Transverse colon (tissue), 4 donors: Measurements from ENCODE around the gene LSM14A. TPM values are rescaled to one million over a fixed set of nuclear protein-coding genes. Genes with fewer than 3 reads are reported as not detected.

Experiments
- DNase-seq: peaks from one replicate; pipeline ENCODE4 v3.0.0-alpha.2; 2019
- H3K27ac ChIP-seq, 4 donors: fragments of 200-600 bp; sonication (generic); 2 replicates each; pipeline ENCODE4 v1.5.1; 2016 to 2018; ENCODE audit warnings: inconsistent platforms in 4 of 4
- H3K27me3 ChIP-seq: fragments of 200-600 bp; sonication (generic); 2 replicates; pipeline ENCODE4 v1.5.1; 2017; ENCODE audit warnings: inconsistent platforms
- H3K36me3 ChIP-seq, 4 donors: fragments of 200-600 bp; sonication (generic); 2 replicates each; pipeline ENCODE4 v1.5.1; 2017 to 2019; ENCODE audit warnings: inconsistent platforms in 4 of 4
- H3K4me1 ChIP-seq, 4 donors: fragments of 200-600 bp; sonication (generic); 2 replicates each; pipeline ENCODE4 v1.5.1; 2017 to 2020; ENCODE audit warnings: inconsistent platforms in 4 of 4
- H3K4me3 ChIP-seq, 4 donors: fragments of 200-600 bp; sonication (generic); 1 replicate in 1 of 4; 2 replicates in 3 of 4; pipeline versions ENCODE4 v1.5.1 to v1.6.1; 2017 to 2019; ENCODE audit warnings: inconsistent platforms in 4 of 4
- H3K9me3 ChIP-seq, 2 donors: fragments of 200-600 bp; sonication (generic); 2 replicates each; pipeline ENCODE4 v1.5.1; 2017 to 2019; ENCODE audit warnings: inconsistent platforms in 2 of 2
- CTCF ChIP-seq, 5 experiments: fragments of 200-600 bp in 3 of 5; fragments of 450-650 bp in 2 of 5; sonication (generic) in 3 of 5; IDR thresholded peaks; 1 replicate in 2 of 5; 2 replicates in 3 of 5; pipeline ENCODE4 v1.5.1; 2016 to 2017; ENCODE audit warnings: antibody characterized with exemption in 5 of 5, inconsistent platforms in 3 of 5, mild to moderate bottlenecking in 2 of 5, moderate library complexity in 1 of 5
- EP300 ChIP-seq: sonication (generic); formaldehyde crosslinking; IDR thresholded peaks from one replicate; pipeline ENCODE4 v1.6.1; 2017; ENCODE audit warnings: antibody characterized with exemption, low read depth
- POLR2A ChIP-seq: fragments of 450-650 bp; IDR thresholded peaks from one replicate; pipeline ENCODE4 v1.6.1; 2016; ENCODE audit warnings: antibody characterized with exemption, mild to moderate bottlenecking, moderate library complexity
- POLR2AphosphoS5 ChIP-seq, 3 donors: sonication (generic); formaldehyde crosslinking; IDR thresholded peaks; one replicate each; pipeline ENCODE4 v1.6.1; 2016; ENCODE audit warnings: antibody characterized with exemption in 3 of 3
- WGBS, 2 donors: methylation state at CpG; one replicate each; pipeline ENCODE4 v1.1.5; 2018; ENCODE audit warnings: low coverage in 1 of 2; 5-methylcytosine and 5-hydroxymethylcytosine counted together
- in situ Hi-C, 4 donors: fragments of 200-750 bp; cut with MboI; loops; one replicate each; pipeline versions ENCODE4 v1.15.0 to v1.15.1; 2017; ENCODE audit warnings: low sequenced_read_pairs in 3 of 4, low pct_ligation_motif_present in 1 of 4, low pct_unique_long_range_greater_than_20kb in 1 of 4
- intact Hi-C: fragments of 100-400 bp; cut with DNase I; formaldehyde crosslinking; loops from one replicate; pipeline ENCODE4 v1.15.1; 2023; ENCODE audit warnings: low total_unique reads
- total RNA-seq, 4 donors: library from RNA; depleted of rRNA; stranded (reverse); fragments of >200 nt; gene quantifications; one replicate each; pipeline ENCODE4 v1.1.0, GENCODE V29; 2016

LSM14A gene
- total RNA-seq, 4 donors from 2014 or later, result 88.4 to 211 (median 119) TPM

DNA sequence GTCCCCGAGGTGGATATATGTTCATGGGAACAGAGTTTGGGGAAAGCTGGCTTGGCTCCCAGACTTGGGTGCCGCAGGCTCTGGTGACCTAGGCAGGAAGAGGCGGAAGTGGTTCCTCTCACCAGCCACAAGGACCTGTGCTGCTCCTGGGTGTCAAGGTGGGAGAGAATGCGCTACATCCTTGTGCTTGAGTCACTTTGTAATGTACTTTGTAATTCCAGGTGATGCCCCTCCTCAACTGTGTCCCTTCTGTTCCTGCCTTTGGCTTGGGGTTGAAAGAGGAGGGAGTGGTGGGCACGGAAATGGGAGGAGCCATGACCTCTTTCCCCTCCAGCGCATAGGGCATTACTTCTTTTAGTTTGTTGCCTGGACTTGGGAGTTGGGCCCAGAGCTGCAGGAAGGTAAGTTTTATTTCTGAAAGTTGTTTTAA is 92.9 kb downstream of the LSM14A start:
- H3K9me3 ChIP-seq, result no peaks in the 10 kb centered on the region
- no peak for TF ChIP-seq POLR2A
- no peak for TF ChIP-seq CTCF (IDR thresholded peaks at IDR 0.05)
- TF ChIP-seq POLR2AphosphoS5 (IDR thresholded peaks at IDR 0.05), result no peak
- TF ChIP-seq EP300, result no peak
- 80 to 83% methylated on average over 1 to 6 of the region's 6 CpGs for WGBS, 2 donors
- intact Hi-C loops, result no loop called here
- no peak for DNase-seq
- H3K27ac ChIP-seq, result no peak overlapping the region
- no peaks in the 10 kb centered on the region for H3K27me3 ChIP-seq
- no peaks in the 10 kb centered on the region for H3K36me3 ChIP-seq
- in situ Hi-C loops, result no loop called here
- H3K4me3 ChIP-seq, result no peak overlapping the region
- peaks cover 14 to 26% (median 18%) of the 10 kb centered on the region in 4 donors for H3K4me1 ChIP-seq

DNA sequence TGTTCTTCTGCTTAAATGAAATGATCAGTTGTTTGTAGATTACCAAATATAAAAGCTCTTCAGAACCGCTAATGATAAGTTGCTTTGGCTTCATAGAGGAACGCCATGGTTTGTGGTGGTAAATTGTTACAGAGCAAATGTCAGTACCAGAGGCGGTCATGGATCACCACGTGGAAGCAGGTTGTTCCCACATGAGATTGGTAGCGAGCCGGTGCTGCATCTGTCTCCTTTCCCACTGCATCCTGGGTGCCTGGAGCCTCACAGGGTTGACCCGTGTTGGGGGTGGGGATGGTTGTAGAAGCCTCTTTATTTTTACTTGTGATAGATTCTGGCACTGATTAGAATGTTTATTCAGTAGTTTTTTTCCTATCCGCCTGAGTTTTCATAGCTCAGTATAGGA is 96.8 kb downstream of the LSM14A start:
- TF ChIP-seq POLR2A (no peak), POLR2AphosphoS5 (IDR thresholded peaks at IDR 0.05) (no peak), EP300 (no peak), CTCF (IDR thresholded peaks at IDR 0.05) (no peak)
- Histone ChIP-seq H3K4me3 (no peak overlapping the region), H3K4me1 (peaks cover 12 to 29% (median 17%) of the 10 kb centered on the region in 4 donors), H3K27ac (peak overlapping the region; percentile 60 to 74 (median 68)), H3K9me3 (no peaks in the 10 kb centered on the region), H3K27me3 (no peaks in the 10 kb centered on the region), H3K36me3 (no peaks in the 10 kb centered on the region)
- WGBS, 2 donors, result 61 to 72% methylated on average over 7 to 8 of the region's 8 CpGs
- in situ Hi-C loops (no loop called here), intact Hi-C loops (no loop called here)
- no peak for DNase-seq

DNA sequence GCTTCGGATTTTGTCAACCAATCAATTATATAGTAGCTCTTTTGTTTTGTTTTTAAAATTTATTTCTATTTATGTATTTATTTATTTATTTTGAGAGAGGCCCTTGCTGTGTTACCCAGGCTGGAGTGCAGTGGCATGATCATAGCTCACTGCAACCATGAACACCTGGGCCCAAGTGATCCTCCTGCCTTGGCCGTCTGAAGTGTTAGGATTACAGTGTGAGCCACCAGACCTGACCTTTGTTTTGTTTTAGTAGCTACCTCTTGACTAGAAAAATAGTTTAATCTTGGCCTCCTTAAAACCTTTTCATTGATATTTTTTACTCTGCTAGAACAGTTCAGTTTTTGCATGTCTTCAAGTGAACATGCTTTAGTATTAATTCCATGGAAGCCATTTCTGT is 97.2 kb downstream of the LSM14A start:
- intact Hi-C loops, result no loop called here
- DNase-seq, result no peak
- peak overlapping the region; percentile 60 to 74 (median 68) for H3K27ac ChIP-seq
- 42 to 53% methylated on average over 2 of the region's 2 CpGs for WGBS, 2 donors
- TF ChIP-seq CTCF (IDR thresholded peaks at IDR 0.05), result no peak
- no peak for TF ChIP-seq POLR2AphosphoS5 (IDR thresholded peaks at IDR 0.05)
- no peak for TF ChIP-seq EP300
- TF ChIP-seq POLR2A, result no peak
- in situ Hi-C loops, result no loop called here
- H3K4me3 ChIP-seq, result no peak overlapping the region
- no peaks in the 10 kb centered on the region for H3K9me3 ChIP-seq
- H3K36me3 ChIP-seq, result no peaks in the 10 kb centered on the region
- peaks cover 11 to 29% (median 18%) of the 10 kb centered on the region in 4 donors for H3K4me1 ChIP-seq
- H3K27me3 ChIP-seq, result no peaks in the 10 kb centered on the region

DNA sequence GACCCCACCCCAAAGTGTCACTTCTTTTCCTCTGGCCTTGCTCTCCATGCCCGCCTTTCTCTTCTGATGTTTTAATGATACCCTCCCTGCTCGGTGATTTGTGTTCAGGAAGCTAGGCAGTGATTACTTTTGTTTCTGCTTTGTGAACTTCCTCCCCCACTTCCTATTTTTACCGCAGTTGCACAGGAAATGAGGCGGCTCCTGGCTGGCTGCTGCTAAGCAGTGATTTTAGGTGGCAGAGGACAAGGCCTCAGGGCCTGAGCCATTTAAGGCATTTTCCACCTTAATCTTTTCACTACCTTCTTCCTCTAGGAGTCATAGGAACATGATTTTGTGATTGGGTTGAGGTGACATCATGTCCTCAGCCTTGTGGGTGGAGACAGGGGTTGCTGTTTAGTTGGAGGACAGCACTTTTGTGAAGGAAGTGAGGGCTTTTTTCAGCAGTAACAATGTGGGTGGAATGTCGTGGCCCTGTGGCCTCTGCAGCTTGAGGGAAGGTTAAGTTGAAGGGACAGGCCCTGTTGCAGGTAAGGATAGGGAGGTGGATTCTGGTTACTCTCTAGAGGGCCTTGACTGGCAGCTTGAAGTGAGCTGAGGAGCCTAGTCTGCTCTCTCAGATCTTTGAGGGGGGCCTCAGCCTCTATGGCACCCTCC is 97.8 kb downstream of the LSM14A start:
- peaks cover 11 to 29% (median 19%) of the 10 kb centered on the region in 4 donors for H3K4me1 ChIP-seq
- H3K27me3 ChIP-seq, result no peaks in the 10 kb centered on the region
- TF ChIP-seq POLR2AphosphoS5 (IDR thresholded peaks at IDR 0.05) (peak in 2 of 3 donors; percentile 18 to 44), EP300 (no peak), POLR2A (peak; percentile 23), CTCF (IDR thresholded peaks at IDR 0.05) (no peak)
- WGBS, 2 donors, result 19 to 33% methylated on average over 3 to 5 of the region's 5 CpGs
- H3K27ac ChIP-seq, result peak overlapping the region; percentile 60 to 74 (median 68)
- in situ Hi-C loops, result no loop called here
- H3K9me3 ChIP-seq, result no peaks in the 10 kb centered on the region
- intact Hi-C loops, result no loop called here
- DNase-seq, result peak; percentile 51
- no peak overlapping the region for H3K4me3 ChIP-seq
- H3K36me3 ChIP-seq, result no peaks in the 10 kb centered on the region
